Ectodermal cell (in vitro differentiated cells): Measurements from ENCODE around the gene ARPC5.
"Not testable (repeated sequence)": the region's sequence is repeated elsewhere in the genome, so short reads cannot be mapped to it uniquely, and the experiment has no call there.

ENCODE experiments used
- H3K27ac ChIP-seq: 2 replicates; pipeline ENCODE4 v1.7.0; 2013; ENCODE audit warnings: mild to moderate bottlenecking, low read depth, low read length; ENCODE audit not compliant: insufficient read depth, poor library complexity, severe bottlenecking
- H3K27me3 ChIP-seq: 2 replicates; pipeline ENCODE4 v1.7.0; 2013; ENCODE audit warnings: mild to moderate bottlenecking, low read length; ENCODE audit not compliant: insufficient read depth, control insufficient read depth, poor library complexity, severe bottlenecking
- H3K36me3 ChIP-seq: one replicate; pipeline ENCODE4 v1.7.0; 2013; ENCODE audit warnings: low read length; ENCODE audit not compliant: control insufficient read depth, insufficient read depth
- H3K4me1 ChIP-seq: one replicate; pipeline ENCODE4 v1.7.0; 2013; ENCODE audit warnings: low read length; ENCODE audit not compliant: control insufficient read depth, insufficient read depth
- H3K4me3 ChIP-seq: 2 replicates; pipeline ENCODE4 v1.7.0; 2013; ENCODE audit warnings: low read depth, low read length, control low read depth; ENCODE audit not compliant: insufficient read depth
- H3K9me3 ChIP-seq: 2 replicates; pipeline ENCODE4 v1.7.0; 2013; ENCODE audit warnings: mild to moderate bottlenecking, low read length, moderate library complexity; ENCODE audit not compliant: control insufficient read depth
- WGBS, 2 experiments: methylation state at CpG; one replicate each; pipeline ENCODE4 v1.1.7; 2013; ENCODE audit warnings: missing lambda C conversion rate in 2 of 2; 5-methylcytosine and 5-hydroxymethylcytosine counted together

Gene ARPC5

GRCh38 chr1:183618202-183618601, 17.4 kb downstream of the ARPC5 start:
- H3K27me3 ChIP-seq, H3K4me3 ChIP-seq, H3K4me1 ChIP-seq, H3K9me3 ChIP-seq, H3K27ac ChIP-seq, H3K36me3 ChIP-seq: not testable (repeated sequence)
- WGBS, 2 experiments: 79 to 90% methylated on average over 5 of the region's 5 CpGs

- not testable (repeated sequence) for H3K4me1 ChIP-seq, H3K9me3 ChIP-seq, H3K4me3 ChIP-seq, H3K27me3 ChIP-seq, H3K27ac ChIP-seq, H3K36me3 ChIP-seq
- 93 to 97% methylated on average over 3 of the region's 3 CpGs for WGBS, 2 experiments
These were observed 22.6 kb downstream of the ARPC5 start for GRCh38 chr1:183612975-183613374.

- no peaks in the 10 kb centered on the region for H3K36me3 ChIP-seq
- 68 to 94% methylated on average over 2 to 3 of the region's 3 CpGs for WGBS, 2 experiments
These were observed 23.2 kb downstream of the ARPC5 start for GRCh38 chr1:183612407-183612806.

GRCh38 chr1:183611021-183611420, 24.6 kb downstream of the ARPC5 start:
- 53 to 67% methylated on average over 1 to 2 of the region's 2 CpGs for WGBS, 2 experiments
- H3K4me1 ChIP-seq: no peaks in the 10 kb centered on the region
- H3K4me3 ChIP-seq: no peak overlapping the region
- H3K27ac ChIP-seq: no peak overlapping the region
- no peaks in the 10 kb centered on the region for H3K36me3 ChIP-seq
- no peaks in the 10 kb centered on the region for H3K9me3 ChIP-seq
- H3K27me3 ChIP-seq: no peaks in the 10 kb centered on the region

More at GRCh38 chr1:183612407-183612806, 23.2 kb downstream of the ARPC5 start:
- H3K4me1 ChIP-seq: no peaks in the 10 kb centered on the region
- no peak overlapping the region for H3K4me3 ChIP-seq
- no peaks in the 10 kb centered on the region for H3K9me3 ChIP-seq
- no peak overlapping the region for H3K27ac ChIP-seq
- H3K27me3 ChIP-seq: no peaks in the 10 kb centered on the region

- Histone ChIP-seq H3K4me3 (no peak overlapping the region), H3K27ac (no peak overlapping the region), H3K27me3 (no peaks in the 10 kb centered on the region), H3K4me1 (no peaks in the 10 kb centered on the region), H3K9me3 (no peaks in the 10 kb centered on the region), H3K36me3 (no peaks in the 10 kb centered on the region)
- 74 to 78% methylated on average over 3 of the region's 3 CpGs for WGBS, 2 experiments
These were observed 25.7 kb downstream of the ARPC5 start for GRCh38 chr1:183609759-183610452.

GRCh38 chr1:183609313-183609712, 26.3 kb downstream of the ARPC5 start:
- Histone ChIP-seq H3K9me3 (no peaks in the 10 kb centered on the region), H3K27ac (no peak overlapping the region), H3K27me3 (no peaks in the 10 kb centered on the region), H3K4me3 (no peak overlapping the region), H3K36me3 (no peaks in the 10 kb centered on the region), H3K4me1 (no peaks in the 10 kb centered on the region)
- WGBS, 2 experiments: 77 to 84% methylated on average over 5 of the region's 5 CpGs

GRCh38 chr1:183607322-183607980, 28.1 kb downstream of the ARPC5 start:
- Histone ChIP-seq H3K9me3 (no peaks in the 10 kb centered on the region), H3K27me3 (no peaks in the 10 kb centered on the region), H3K36me3 (no peaks in the 10 kb centered on the region), H3K4me3 (no peak overlapping the region), H3K4me1 (no peaks in the 10 kb centered on the region), H3K27ac (no peak overlapping the region)
- 94 to 96% methylated on average over 2 of the region's 2 CpGs for WGBS, 2 experiments

- Histone ChIP-seq H3K4me1 (no peaks in the 10 kb centered on the region), H3K36me3 (no peaks in the 10 kb centered on the region), H3K9me3 (no peaks in the 10 kb centered on the region), H3K27me3 (no peaks in the 10 kb centered on the region), H3K27ac (no peak overlapping the region), H3K4me3 (no peak overlapping the region)
- 85 to 86% methylated on average over 2 of the region's 2 CpGs for WGBS, 2 experiments
These were observed 29.7 kb downstream of the ARPC5 start for GRCh38 chr1:183605904-183606303.

GRCh38 chr1:183604815-183605214, 30.8 kb downstream of the ARPC5 start:
- Histone ChIP-seq H3K9me3 (no peaks in the 10 kb centered on the region), H3K36me3 (no peaks in the 10 kb centered on the region), H3K27ac (no peak overlapping the region), H3K4me3 (no peak overlapping the region), H3K27me3 (no peaks in the 10 kb centered on the region), H3K4me1 (no peaks in the 10 kb centered on the region)
- WGBS, 2 experiments: 93 to 95% methylated on average over 8 of the region's 8 CpGs

GRCh38 chr1:183604038-183604808, 31.4 kb downstream of the ARPC5 start:
- Histone ChIP-seq H3K9me3 (no peaks in the 10 kb centered on the region), H3K4me1 (no peaks in the 10 kb centered on the region), H3K27me3 (no peaks in the 10 kb centered on the region), H3K36me3 (no peaks in the 10 kb centered on the region), H3K27ac (no peak overlapping the region), H3K4me3 (no peak overlapping the region)
- WGBS, 2 experiments: 87 to 90% methylated on average over 10 of the region's 10 CpGs
